GM19468 (cell line): ENCODE results near the gene MACROH2A1.

Experiments
- ATAC-seq: cut with Tn5 transposase; IDR thresholded peaks from one replicate; pipeline ENCODE4 v1.9.1; 2021; ENCODE audit warnings: mild to moderate bottlenecking, moderate library complexity, moderate number of reproducible peaks; ENCODE audit not compliant: unreplicated experiment; ENCODE audit errors: extremely low read depth

MACROH2A1 gene

DNA sequence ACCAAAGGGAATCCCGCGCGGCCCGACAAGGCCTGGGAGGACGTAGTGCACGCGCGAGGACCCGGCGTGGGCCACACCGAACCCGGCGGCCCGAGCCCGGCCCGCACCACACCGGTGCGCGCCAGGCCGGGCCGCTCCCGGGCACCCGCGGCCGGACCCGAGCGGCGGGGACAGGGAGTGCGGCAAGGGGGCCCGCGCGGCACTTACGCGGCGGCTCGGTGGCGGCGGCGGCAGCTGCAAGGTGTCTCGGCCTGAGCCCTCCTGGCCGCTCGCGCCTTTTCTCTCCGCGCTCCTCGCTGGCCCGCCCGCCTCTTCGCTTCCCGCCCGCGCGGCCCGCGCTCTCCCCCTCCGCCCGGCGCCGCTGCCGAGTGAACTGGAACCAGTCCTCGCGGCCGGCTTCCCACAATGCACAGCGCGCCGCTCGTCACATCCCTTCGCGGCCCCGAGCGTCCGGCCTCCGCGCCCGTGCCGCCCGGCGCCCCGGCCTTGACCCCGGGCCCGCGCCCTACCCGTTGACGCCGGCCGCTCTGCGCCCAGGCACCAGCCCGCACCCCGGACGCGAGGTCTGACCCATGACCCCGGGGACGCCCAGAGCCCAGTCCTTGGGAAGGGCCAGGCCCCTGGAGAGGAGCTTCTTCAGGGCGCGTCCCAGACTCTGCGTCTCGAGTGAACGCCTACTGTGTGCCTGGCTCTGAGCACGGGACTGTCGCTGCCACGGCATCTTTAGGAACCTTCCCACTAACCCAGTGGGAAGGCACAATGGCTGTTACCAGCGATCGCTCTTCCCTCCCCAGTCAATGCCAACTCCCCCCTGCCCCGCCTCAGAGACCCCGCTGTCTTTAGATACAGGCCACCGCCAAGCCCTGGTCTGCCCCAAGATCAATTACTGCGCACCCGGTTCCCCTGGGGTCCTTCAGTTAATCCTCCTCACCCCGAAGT lies at the start of gene MACROH2A1:
Gene MACROH2A1 (minus strand): TSS at position 377 of the 939 bp plus-strand sequence. CDS start 10,138 bp downstream, outside the sequence.
- peak; percentile 71 for ATAC-seq

DNA sequence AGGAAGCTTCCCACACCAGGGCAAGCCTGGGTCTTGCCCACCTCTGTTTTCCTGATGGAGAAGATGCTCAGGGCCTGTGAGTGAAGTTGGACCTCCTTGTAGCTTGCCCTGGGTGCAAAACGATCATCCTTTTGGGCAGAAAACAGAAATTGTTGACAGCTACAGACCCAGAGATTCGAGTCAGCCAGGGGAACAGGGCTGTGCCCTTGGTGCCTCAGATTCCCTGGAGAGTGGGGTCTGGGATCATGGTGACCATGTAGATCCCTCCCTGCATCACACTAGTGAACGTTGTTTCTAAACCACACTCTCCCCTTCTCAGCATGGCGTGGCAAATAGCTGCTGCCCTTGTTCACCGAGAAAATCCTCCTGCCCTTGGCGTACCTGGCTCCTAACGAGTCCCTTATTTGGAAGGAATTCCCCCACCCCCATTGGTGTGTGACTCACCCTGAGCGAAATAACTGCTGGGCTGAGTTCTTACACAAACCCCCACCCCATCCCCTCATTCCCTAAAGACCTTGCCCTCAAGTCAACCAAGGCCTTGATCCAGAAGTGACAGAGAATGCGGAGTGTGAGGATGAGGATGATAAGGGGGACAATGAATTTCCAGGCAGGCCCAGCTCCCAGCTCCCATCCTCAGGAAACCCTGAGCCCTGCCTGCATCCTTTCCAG lies 49.2 kb upstream of the MACROH2A1 start:
- no peak for ATAC-seq

DNA sequence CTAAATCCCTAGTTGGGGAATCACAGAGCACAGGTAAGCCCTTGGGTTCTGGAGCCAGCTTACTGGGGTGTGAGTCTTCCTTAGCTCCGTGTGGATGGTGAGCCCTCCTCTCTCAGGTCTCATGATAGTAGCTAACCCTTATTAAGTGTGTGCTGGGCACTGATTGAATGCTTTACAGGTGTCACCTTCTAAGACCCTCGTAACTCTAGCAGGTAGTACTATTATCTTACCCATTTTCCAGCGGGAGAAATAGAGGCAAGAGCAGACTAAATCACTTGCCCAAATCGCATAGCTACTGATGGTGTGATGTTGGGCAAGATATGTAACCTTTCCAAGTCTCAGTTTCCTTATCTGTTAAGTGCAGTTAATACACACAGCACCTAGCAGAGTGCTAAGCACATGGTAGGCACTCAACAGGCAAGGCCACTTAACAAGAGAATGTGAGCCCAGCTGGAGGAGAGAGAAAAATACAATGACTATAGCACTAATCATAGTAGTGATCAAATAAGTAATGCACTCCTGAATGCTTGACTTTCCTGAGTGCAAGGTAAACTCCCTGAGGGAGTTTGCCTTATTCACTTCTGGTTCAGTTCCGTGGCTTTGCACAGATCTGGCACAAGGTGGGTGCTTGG lies 48.4 kb upstream of the MACROH2A1 start, which contains the start of gene DCANP1:
Gene DCANP1 (minus strand): TSS at position 51 of the 632 bp plus-strand sequence. CDS start 240 bp downstream, outside the sequence.
- no peak for ATAC-seq

DNA sequence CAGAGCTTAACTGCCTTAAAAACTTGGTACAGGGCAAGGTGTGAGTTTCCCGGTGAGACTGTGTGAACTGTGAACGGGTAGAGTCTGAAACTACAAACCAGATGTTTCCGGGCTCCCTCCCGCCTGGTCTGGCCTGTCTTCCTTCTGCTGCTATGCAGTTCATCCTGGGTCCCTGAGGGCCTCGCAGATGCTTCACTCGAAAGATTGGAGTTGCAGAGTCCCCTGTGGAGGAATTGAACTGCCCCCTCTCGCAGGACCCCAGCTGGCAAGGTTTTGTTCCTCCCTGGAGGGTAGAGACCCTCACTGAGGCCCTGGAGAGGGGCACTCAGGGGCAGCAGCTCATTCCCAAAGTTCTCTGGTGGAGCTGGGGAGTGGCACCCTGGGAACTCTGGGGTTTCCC lies 47.6 kb upstream of the MACROH2A1 start:
- no peak for ATAC-seq

DNA sequence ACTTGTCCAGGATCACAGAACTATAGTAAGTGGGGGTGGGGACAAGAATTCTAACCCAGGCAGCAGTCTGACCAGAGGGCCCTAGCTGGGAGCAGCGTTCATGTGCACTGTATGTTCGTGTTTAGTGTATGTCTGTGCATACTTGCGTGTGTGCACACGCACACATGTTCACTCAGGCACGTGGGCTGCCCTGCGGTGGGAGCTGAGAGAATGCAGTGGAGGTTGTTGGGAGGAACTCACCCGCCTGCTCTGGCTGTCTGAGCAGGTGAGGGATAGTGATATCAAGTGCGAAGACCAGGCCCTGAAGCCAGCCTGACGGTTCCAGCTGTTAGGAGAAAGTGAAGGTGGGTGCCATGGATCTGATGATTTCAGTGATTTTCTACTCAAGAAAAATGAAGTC lies 47.2 kb upstream of the MACROH2A1 start:
- ATAC-seq: no peak

DNA sequence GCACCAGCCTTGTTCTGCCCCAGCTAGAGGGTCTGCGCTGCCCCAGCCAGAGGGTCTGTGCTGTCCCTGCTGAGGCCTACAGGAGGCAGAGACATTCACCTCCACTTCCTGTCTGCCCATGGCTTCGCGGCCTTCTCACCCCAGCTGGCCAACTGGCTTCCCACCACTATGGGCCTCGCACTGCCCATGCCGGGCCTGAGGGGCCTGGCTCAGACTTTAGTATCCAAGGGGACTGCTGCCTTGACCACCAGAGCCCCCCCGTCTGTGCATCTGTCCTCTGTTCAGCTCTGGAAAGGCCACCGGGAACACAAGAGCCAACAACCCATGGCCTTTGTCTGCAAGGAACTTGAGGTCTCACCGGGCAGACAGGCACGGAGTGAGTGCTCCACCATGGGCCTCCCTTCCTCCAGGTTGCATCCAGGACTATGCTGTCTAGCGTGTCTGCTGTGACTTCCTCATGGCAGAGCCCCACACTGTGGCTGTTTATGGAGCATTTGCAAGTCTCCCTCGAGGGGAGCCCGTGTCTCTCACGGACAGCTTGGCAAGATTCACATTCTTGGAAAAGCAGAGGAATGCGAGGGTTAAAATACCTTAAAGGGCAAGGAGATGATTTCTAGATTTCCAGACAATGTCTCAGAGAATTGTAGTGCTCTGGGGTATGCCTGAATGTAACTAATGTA lies 46.4 kb upstream of the MACROH2A1 start:
- no peak for ATAC-seq

DNA sequence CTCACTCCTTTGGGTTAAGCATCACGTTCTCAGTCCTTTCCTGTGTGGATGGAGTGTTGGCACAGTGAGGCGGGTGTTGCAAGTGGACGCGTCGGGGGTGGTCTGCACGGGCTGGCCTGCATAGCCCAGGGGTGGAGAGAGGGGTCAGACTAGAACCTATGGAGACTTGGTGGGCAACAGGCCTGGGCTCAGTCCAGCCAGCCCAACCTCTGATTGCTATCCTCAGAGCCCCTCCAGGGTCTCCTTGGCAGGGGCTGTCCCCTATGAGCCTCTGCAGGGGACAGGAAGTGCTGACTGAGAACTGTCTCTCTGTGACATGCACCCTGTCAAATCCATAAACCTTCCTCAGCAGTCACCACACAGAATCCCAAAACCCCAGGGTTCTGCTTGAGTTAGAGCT lies 45.9 kb upstream of the MACROH2A1 start:
- no peak for ATAC-seq

DNA sequence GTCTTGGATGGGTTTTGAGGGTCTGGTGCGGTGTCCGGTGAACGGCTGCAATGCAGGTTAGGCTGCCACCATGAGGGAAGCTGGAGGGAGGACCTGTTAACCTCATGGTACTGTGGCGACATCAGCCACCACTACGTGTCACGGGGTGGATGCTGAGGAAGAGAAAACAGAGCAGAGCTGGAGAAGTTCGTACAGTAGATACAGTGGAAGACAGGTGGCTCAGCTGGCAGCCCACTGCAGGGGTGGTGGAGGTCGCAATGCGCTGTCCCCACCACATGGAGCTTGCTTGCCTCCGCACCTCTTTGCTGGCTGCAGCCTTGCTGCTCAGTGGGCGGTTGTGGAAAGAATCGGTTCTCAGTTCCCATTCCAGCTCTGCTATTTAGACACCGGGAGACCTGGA lies 45.3 kb upstream of the MACROH2A1 start:
- no peak for ATAC-seq

DNA sequence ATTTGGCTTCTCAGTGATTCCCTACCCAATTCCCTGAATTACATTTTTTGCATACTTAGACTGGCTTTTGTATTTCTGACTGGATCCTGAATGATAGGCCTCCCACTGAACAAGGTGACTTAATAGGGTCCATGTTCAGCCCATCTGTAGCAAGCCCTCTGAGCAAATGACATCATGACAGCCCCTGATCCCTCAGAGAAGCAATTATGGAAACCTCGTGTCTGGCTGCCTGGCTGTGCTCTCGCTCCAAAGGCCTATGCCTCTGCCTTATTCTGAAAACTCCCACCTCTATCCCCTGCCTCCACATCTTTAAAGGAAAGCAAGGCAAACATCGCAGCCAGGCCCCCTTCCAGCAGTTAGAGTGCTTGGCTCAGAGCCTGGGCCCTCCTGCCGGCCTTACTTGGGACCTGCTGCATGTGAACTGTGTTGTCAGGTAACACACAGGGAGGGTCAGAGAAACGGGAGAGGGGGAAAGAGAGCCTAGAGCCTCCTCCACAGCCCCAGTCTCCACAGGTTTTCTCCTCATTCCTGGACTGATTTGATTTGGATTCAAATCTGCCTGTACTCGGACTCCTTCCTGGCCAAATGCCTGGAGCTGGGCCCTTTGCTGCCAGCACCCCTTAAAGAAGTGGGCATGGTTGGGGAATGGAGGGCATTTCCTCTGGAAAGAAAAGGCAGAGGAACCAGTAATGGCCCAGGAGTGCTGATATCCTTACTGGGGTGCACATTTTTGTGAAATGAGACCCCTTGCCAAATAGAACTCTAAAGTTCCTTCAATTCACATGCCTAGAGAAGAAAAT lies 44.3 kb upstream of the MACROH2A1 start:
- no peak for ATAC-seq

DNA sequence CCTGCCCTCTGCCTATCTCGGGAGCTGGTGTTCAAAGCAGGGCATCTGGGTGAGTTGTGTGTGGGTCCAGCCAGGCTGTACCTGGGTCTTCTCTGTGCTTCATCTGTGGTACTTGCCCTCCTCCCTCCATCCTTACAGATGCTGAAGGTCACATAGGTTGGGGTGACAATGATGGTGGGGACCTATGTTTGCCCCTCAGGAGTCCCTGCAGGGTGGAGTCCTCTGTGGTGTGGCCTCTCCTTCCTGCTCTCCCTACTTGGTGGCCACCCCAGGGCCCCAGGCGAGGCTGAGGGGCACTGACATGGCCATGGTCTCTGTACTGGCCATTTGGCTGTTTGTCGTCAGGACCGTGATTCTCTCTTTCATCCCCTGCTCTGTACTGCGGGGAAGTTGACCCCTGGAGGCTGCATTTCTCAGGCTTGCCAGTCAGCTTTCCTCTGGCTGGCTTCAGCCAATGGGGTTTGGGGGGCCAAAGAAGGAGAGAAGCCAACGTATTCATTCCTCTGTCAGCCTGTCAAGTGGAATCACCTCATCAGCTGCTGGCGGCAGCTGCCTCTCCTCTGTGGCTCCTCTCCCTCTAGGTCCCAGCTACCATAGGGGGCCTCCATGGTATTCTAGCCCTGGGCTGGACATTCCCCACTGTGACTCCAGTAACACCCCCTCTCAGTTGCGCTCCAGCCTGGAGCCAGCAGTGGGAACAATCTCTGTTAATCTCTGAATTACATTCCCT lies 43.6 kb upstream of the MACROH2A1 start:
- ATAC-seq: no peak

DNA sequence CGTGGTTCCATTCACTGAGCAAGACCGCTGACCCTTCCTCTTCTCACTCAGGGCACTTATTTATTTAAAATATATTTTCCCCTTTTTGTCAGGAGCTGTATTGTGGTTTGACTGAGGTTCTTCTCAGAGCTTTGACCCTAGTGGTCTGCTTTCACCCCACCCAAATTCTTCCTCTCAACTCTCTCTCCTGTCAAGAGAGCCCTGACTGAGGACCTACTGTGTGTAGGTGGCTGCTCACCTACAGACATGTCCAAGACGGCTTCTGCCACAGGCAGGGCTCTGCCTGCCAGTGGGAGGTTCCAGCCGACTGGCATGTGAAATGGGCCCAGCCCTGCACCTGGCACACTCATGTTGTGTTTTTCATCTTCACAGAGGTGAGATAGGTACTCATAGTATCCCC lies 42.9 kb upstream of the MACROH2A1 start:
- ATAC-seq: no peak

DNA sequence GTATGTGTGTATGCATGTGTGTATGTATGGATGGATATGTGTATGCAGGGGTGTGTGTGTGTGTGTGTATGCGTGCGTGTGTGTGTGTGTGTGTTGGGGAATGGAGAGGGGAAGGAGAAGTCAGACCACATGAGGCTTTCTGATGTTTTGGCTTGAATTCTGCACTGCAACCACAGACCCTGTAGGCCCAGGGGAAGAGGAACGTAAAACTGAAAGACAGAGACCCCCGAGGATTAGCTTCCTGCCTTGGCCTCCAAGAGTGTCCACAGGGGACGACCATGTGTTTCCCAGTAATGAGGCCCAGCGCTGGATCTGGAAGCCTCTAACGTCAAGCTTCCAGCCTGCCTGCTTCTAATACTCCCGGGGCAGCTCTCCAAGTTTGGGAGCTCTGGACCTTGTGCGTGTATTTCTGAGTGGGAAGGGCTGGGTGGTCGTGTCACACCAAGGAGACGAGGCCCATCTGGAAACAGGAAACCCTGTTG lies 42.4 kb upstream of the MACROH2A1 start:
- ATAC-seq: no peak

DNA sequence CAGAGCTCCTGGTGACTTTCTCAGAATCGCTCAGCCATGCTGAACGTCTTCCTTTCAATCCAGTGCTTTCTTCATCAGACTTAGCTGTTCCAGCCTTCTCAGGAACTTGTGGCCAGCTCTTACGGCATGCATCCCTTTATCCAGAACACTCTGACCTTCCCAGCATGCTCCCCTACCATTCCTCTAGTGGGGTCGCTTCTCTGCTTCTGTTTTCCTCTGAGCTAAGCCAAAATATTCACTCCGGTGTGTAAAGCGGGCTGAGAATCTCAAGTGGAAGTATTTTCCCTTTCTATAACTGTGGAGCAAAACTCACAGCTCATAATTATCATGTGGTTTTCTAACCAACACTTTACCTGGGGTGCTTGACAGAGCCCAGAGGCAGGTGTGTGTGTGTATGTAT lies 41.9 kb upstream of the MACROH2A1 start:
- ATAC-seq: no peak

DNA sequence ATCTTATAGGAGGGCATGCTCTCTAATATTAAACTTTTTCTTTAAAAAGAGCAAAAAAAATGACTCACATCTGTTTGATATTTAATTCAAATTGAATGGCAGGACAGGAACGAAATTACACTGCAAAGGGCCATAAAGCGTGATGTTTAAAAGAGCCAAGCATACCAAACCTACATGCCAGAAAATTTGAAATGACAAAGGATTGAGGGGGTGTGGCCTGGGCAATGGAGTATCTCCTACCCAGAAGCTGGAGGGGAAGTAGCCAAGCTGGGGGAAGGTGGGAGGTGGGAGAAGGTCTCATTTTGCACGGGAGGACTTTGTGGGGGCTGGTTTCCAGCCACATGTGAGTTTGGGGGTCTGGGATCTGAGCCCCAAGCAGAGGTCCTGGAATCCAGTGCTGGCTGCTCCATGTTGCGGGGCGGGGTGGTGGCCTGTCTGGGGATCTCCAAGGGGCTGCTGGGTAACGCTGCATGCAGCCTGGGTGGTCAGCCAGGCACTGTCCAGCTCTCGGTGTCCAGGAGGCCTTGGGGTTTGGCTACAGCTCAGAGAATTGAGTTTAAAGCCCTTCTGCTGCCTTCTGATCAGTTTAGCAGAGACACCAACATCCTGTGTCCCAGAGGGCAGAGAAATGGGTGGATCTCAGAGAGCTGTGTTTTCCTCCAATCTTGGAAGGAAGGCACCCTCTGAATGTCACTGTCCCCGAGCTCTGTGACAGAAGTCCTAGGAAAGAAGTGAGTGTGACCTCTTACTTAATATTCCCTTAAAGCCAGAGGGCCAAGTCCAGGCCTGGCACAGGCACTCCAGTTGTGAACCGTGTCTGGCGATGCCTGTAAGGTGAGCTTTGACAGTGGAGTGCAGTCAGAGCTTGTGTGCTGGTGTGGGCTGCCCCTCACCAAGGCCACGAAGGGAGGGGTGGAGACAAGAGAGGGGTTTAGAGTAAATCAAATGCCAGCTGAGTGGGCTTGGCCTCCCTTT lies 40.5 kb upstream of the MACROH2A1 start:
- no peak for ATAC-seq

DNA sequence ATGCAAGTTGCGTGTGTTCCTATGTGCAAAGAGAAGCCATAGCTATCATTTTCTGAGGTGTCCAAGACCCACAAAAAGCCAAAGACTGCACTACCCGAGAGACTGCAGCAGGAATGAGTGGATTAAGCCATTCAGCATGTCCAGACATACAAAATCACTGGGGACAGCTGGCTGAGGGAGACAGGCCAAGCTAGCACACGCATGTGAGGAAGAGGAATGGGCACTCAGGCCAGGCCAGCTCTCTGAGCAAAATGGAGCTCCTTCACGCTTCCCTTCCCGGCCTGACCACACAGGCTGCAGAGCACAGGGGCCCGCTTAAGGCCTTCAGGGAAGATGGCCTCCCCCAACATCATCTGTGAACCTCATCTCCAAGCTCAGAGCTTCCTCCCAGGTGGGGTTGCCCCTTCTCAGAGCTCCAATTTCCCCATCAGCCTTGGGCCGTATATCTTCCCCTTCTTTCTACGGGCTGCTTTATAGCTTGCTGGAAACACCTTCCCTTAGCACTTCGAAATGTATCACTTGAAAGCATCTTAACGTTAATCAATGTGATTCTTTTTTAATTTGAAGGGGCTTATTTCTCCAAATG lies 39.7 kb upstream of the MACROH2A1 start:
- no peak for ATAC-seq

DNA sequence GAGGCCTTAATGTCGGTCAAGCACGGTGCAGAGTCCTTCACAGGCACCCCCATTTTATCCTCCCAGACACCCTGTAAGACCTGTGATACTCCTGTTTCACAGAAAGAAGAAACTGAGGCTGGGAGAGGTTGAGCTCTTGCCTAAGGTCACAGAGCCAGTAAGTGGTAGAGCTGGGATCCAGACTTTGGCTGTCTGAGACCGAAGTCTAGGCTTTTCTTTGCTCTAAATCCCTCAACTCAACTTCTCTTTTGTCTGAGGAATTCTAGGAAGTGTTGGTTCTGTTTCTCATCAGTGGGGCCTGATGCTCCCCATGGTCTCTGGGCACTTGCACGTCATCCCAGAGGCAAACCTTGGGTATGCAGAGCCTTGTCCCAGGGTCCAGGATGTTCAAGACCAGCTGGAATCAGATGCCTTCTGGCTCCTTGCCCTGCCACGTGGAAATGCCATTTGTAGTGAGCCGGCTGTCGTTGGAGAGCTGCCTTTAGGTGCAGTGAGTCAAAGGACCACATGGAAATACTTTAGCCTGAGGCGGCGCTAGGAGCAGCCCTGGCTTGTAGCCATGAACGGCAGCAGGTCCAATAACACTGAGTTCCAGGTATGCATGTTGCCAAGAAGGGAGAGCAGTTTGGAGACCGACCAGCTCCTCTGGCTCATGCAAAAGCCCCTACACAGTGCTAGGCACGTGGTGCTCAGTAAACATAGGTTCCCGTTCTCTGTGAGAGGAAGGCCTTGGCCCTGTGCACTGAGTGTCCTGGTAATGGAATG lies 38.9 kb upstream of the MACROH2A1 start:
- ATAC-seq: no peak

DNA sequence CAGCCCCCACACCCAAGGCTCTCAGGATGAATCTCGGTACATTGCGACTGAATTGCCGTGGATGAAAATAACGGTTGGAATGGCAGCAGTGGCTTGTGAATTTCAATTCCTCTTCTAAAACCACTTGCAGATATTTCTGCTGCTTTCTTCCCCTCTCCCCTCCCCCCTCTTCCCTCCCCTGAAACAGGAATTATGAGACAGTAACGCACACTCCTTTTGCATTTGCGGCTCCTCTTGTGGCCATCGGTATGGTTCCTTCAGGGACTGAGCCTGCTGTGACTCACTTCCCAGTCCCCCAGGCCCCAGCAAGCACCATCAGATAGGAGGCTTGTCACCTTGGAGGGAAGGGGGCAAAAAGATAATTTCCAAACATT lies 38.4 kb upstream of the MACROH2A1 start:
- no peak for ATAC-seq
